Upper lobe of left lung (tissue), 4 donors: ENCODE data around the gene CTRL.

ENCODE experiments used
- CTCF ChIP-seq, 6 experiments: fragments of 450-650 bp in 4 of 6; fragments of 200-600 bp in 2 of 6; sonication (generic) in 2 of 6; IDR thresholded peaks; one replicate each; pipeline ENCODE4 v1.5.1; 2016 to 2019; ENCODE audit warnings: antibody characterized with exemption in 6 of 6
- EP300 ChIP-seq, 4 donors: sonication (generic); formaldehyde crosslinking; IDR thresholded peaks; one replicate each; pipeline ENCODE4 v1.5.1; 2017; ENCODE audit warnings: antibody characterized with exemption in 4 of 4, control low read depth in 2 of 4
- POLR2A ChIP-seq, 4 donors: fragments of 450-650 bp; IDR thresholded peaks; one replicate each; pipeline ENCODE4 v1.5.1; 2016 to 2017; ENCODE audit warnings: antibody characterized with exemption in 4 of 4, mild to moderate bottlenecking in 2 of 4
- POLR2AphosphoS5 ChIP-seq, 2 donors: sonication (generic); formaldehyde crosslinking; IDR thresholded peaks; one replicate each; pipeline ENCODE4 v1.5.1; 2017; ENCODE audit warnings: antibody characterized with exemption in 2 of 2

- TF ChIP-seq CTCF (IDR thresholded peaks at IDR 0.05) (no peak), POLR2A (IDR thresholded peaks at IDR 0.05) (no peak), POLR2AphosphoS5 (IDR thresholded peaks at IDR 0.05) (no peak), EP300 (IDR thresholded peaks at IDR 0.05) (no peak)
Measured at GRCh38 chr16:67975321-67976105, 43.9 kb upstream of the CTRL start.
